CD14-positive monocyte (primary cell): ENCODE data around the gene P4HA2. TPM values are rescaled to one million over a fixed set of nuclear protein-coding genes. Genes with fewer than 3 reads are reported as not detected.

Source experiments
- DNase-seq, 3 donors: peaks; one replicate each; pipeline ENCODE4 v3.0.0-alpha.2; 2011 to 2022
- H2AFZ ChIP-seq: 2 replicates; pipeline ENCODE4 v1.6.0; 2012; ENCODE audit warnings: mild to moderate bottlenecking, low read depth, low read length, inconsistent platforms; ENCODE audit not compliant: insufficient read depth, poor library complexity, severe bottlenecking
- H3K27ac ChIP-seq, 2 donors: 1 replicate in 1 of 2; 2 replicates in 1 of 2; pipeline ENCODE4 v1.5.1; 2012 to 2013; ENCODE audit warnings: low read length in 2 of 2, control low read depth in 1 of 2, inconsistent platforms in 1 of 2, low read depth in 1 of 2, mild to moderate bottlenecking in 1 of 2
- H3K27me3 ChIP-seq, 2 donors: one replicate each; pipeline versions ENCODE4 v1.6.0 to v1.6.1; 2011 to 2013; ENCODE audit warnings: low read length in 2 of 2; ENCODE audit not compliant: control insufficient read depth in 2 of 2, insufficient read depth in 2 of 2
- H3K36me3 ChIP-seq, 2 donors: replicated peaks in 1 of 2; 1 replicate in 1 of 2; 2 replicates in 1 of 2; pipeline versions ENCODE4 v1.5.1 to v1.6.1; 2012 to 2013; ENCODE audit warnings: low read length in 2 of 2, control low read depth in 1 of 2, inconsistent platforms in 1 of 2, mild to moderate bottlenecking in 1 of 2; ENCODE audit not compliant: insufficient read depth in 2 of 2, control insufficient read depth in 1 of 2
- H3K4me1 ChIP-seq, 2 donors: 1 replicate in 1 of 2; 2 replicates in 1 of 2; pipeline versions ENCODE4 v1.5.1 to v1.6.1; 2012 to 2013; ENCODE audit warnings: low read length in 2 of 2, control low read depth in 1 of 2, inconsistent platforms in 1 of 2, mild to moderate bottlenecking in 1 of 2, moderate library complexity in 1 of 2; ENCODE audit not compliant: insufficient read depth in 2 of 2, control insufficient read depth in 1 of 2
- H3K4me2 ChIP-seq: replicated peaks from 2 replicates; pipeline ENCODE3; 2012; ENCODE audit warnings: low read length, moderate library complexity, mild to moderate bottlenecking; ENCODE audit not compliant: poor library complexity, severe bottlenecking; ENCODE audit errors: extremely low read depth
- H3K4me3 ChIP-seq, 3 experiments: fragments of 200-600 bp in 1 of 3; sonication (generic) in 1 of 3; replicated peaks in 1 of 3; 1 replicate in 2 of 3; 2 replicates in 1 of 3; pipeline ENCODE4 v1.5.1; 2011 to 2013; ENCODE audit warnings: low read length in 3 of 3, mild to moderate bottlenecking in 3 of 3, control low read depth in 2 of 3, low read depth in 2 of 3, inconsistent platforms in 1 of 3, moderate library complexity in 1 of 3
- H3K79me2 ChIP-seq: 2 replicates; pipeline ENCODE4 v1.6.0; 2012; ENCODE audit warnings: mild to moderate bottlenecking, control low read depth, inconsistent platforms, low read length, moderate library complexity; ENCODE audit not compliant: insufficient read depth
- H3K9ac ChIP-seq: 2 replicates; pipeline ENCODE4 v1.6.0; 2017; ENCODE audit warnings: low read length, mild to moderate bottlenecking; ENCODE audit not compliant: insufficient read depth, poor library complexity, severe bottlenecking
- H3K9me3 ChIP-seq, 2 donors: replicated peaks in 1 of 2; 1 replicate in 1 of 2; 2 replicates in 1 of 2; pipeline versions ENCODE4 v1.5.1 to v1.6.1; 2012 to 2013; ENCODE audit warnings: low read length in 2 of 2, control low read depth in 1 of 2; ENCODE audit not compliant: control insufficient read depth in 1 of 2, insufficient read depth in 1 of 2
- H4K20me1 ChIP-seq: 2 replicates; pipeline ENCODE4 v1.6.0; 2012; ENCODE audit warnings: mild to moderate bottlenecking, low read length, control low read depth, moderate library complexity; ENCODE audit not compliant: insufficient read depth
- H3K27ac Mint-ChIP-seq, 7 donors: one replicate each; pipeline ENCODE4 v1.8.0; 2020; ENCODE audit warnings: mild to moderate bottlenecking in 7 of 7, mixed read lengths in 7 of 7, moderate library complexity in 6 of 7, inconsistent platforms in 2 of 7
- H3K27me3 Mint-ChIP-seq, 3 donors: one replicate each; pipeline ENCODE4 v1.8.0; 2021 to 2022; ENCODE audit warnings: low read depth in 3 of 3, mild to moderate bottlenecking in 3 of 3, mixed read lengths in 3 of 3, moderate library complexity in 3 of 3, inconsistent platforms in 1 of 3
- H3K36me3 Mint-ChIP-seq, 2 donors: one replicate each; pipeline ENCODE4 v1.8.0; 2020; ENCODE audit warnings: mixed read lengths in 2 of 2, inconsistent platforms in 1 of 2, mild to moderate bottlenecking in 1 of 2
- H3K4me1 Mint-ChIP-seq: one replicate; pipeline ENCODE4 v1.8.0; 2020; ENCODE audit warnings: mild to moderate bottlenecking, mixed read lengths
- H3K4me3 Mint-ChIP-seq, 2 donors: one replicate each; pipeline ENCODE4 v1.8.0; 2020; ENCODE audit warnings: mild to moderate bottlenecking in 2 of 2, mixed read lengths in 2 of 2, moderate library complexity in 1 of 2
- H3K9me3 Mint-ChIP-seq, 7 donors: one replicate each; pipeline ENCODE4 v1.8.0; 2020 to 2022; ENCODE audit warnings: mixed read lengths in 7 of 7, mild to moderate bottlenecking in 6 of 7, moderate library complexity in 6 of 7, inconsistent platforms in 2 of 7
- CTCF ChIP-seq: fragments of 200-600 bp; IDR thresholded peaks from one replicate; pipeline ENCODE4 v1.8.0; 2022; ENCODE audit warnings: antibody characterized with exemption, mild to moderate bottlenecking
- WGBS: methylation state at CpG from one replicate; pipeline ENCODE4 v1.1.5; 2013; ENCODE audit warnings: missing lambda C conversion rate; ENCODE audit not compliant: insufficient coverage; 5-methylcytosine and 5-hydroxymethylcytosine counted together
- intact Hi-C, 2 donors: fragments of 100-400 bp; cut with micrococcal nuclease; formaldehyde crosslinking; loops; one replicate each; pipeline versions ENCODE4 v1.15.0 to v1.15.1; 2023
- polyA plus RNA-seq, 3 donors: library from polyadenylated mRNA; depleted of rRNA in 1 of 3; unstranded in 2 of 3; stranded (reverse) in 1 of 3; fragments of 300-500 nt in 2 of 3; fragments of >200 nt in 1 of 3; fragmentation: Illumina TruSeq in 2 of 3; gene quantifications; 1 replicate in 2 of 3; 2 replicates in 1 of 3; pipeline ENCODE4 v1.2.3, GENCODE V29; 2012 to 2021

The P4HA2 gene
- polyA plus RNA-seq, 3 donors, result 0.12 to 0.99 (median 0.45) TPM

GRCh38 chr5:132182359-132183040 is 45.2 kb downstream of the P4HA2 start:
- Histone ChIP-seq H3K79me2 (no peaks in the 10 kb centered on the region), H4K20me1 (no peaks in the 10 kb centered on the region), H3K27ac (no peak overlapping the region), H3K9me3 (peaks cover 10 to 12% of the 10 kb centered on the region in 2 donors), H3K4me2 (no peak overlapping the region), H3K4me1 (peaks cover 0 to 2% of the 10 kb centered on the region in 2 donors), H2AFZ (no peak overlapping the region), H3K27me3 (no peaks in the 10 kb centered on the region), H3K9ac (no peak overlapping the region), H3K4me3 (no peak overlapping the region), H3K36me3 (no peaks in the 10 kb centered on the region)
- Mint-ChIP-seq H3K4me1 (peaks cover 8% of the 10 kb centered on the region), H3K36me3 (no peaks in the 10 kb centered on the region), H3K27me3 (no peaks in the 10 kb centered on the region), H3K27ac (peak overlapping the region in 1 of 7 donors; percentile 57), H3K9me3 (peaks cover 8 to 14% (median 11%) of the 10 kb centered on the region in 7 donors), H3K4me3 (no peak overlapping the region)
- DNase-seq, result no peak
- TF ChIP-seq CTCF, result no peak
- WGBS, result 95% methylated on average over 10 of the region's 13 CpGs
- intact Hi-C loops, result no loop called here

- 97% methylated on average over 9 of the region's 20 CpGs for WGBS
- Histone ChIP-seq H3K9ac (no peak overlapping the region), H2AFZ (no peak overlapping the region), H3K9me3 (peaks cover 10 to 12% of the 10 kb centered on the region in 2 donors), H3K4me3 (no peak overlapping the region), H3K27me3 (no peaks in the 10 kb centered on the region), H3K79me2 (no peaks in the 10 kb centered on the region), H3K4me1 (peaks cover 7 to 12% of the 10 kb centered on the region in 2 donors), H3K4me2 (no peak overlapping the region), H3K27ac (no peak overlapping the region), H4K20me1 (no peaks in the 10 kb centered on the region), H3K36me3 (no peaks in the 10 kb centered on the region)
- no peak for DNase-seq
- Mint-ChIP-seq H3K36me3 (no peaks in the 10 kb centered on the region), H3K4me3 (no peak overlapping the region), H3K9me3 (peaks cover 8 to 16% (median 11%) of the 10 kb centered on the region in 7 donors), H3K27ac (no peak overlapping the region), H3K27me3 (no peaks in the 10 kb centered on the region), H3K4me1 (peaks cover 20% of the 10 kb centered on the region)
- no peak for TF ChIP-seq CTCF
- intact Hi-C loops, result no loop called here
Measured at GRCh38 chr5:132181011-132181629, 46.5 kb downstream of the P4HA2 start.
